Measurements from ENCODE around the gene NTM.
A peak's percentile ranks its signal among the peaks of the same experiment; 100 is the strongest.

NTM gene

GRCh38 chr11:132293586-132293985 lies 923.2 kb downstream of the NTM start:
- TF ChIP-seq CTCF (IDR thresholded peaks at IDR 0.05; ENCODE audit: borderline replicate concordance, insufficient read depth, low read depth, low read length) = no peak
- no peak overlapping the region for H3K4me3 ChIP-seq (ENCODE audit: low read depth, low read length)

DNA sequence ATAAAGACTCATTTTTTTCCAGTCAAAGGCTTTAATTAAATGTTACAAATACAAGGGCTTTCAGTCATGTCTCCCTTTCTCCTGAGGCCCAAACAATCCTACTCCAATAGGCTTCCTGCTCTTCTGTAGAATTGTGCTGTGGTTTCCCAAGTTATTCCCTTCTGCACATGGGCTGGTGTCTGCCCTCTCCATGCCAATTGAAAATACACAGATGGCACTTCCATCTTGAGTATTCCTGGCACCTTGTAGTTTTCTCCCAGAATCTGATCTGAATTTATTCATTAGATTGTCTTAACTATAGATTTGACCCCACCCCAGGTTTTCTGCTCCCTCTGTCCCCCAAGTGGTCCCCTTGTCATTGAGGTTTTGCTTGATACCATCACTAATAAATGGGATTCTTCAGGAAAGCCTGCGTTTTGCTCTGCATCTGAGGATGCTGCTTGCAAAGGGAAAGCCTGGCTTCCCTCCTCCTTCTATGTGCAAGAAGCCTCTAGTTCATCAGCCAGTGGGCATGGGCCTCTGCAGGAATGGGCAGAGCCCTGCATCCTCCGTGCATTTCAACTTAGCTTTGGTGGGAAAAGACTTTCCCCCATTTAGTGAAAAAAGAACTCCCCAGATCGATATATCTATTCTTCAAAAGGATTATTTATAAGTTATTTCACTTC lies 926.7 kb downstream of the NTM start:
- no peak for TF ChIP-seq CTCF (IDR thresholded peaks at IDR 0.05; ENCODE audit: borderline replicate concordance, insufficient read depth, low read depth, low read length)
- H3K4me3 ChIP-seq (ENCODE audit: low read depth, low read length) = no peak overlapping the region

GRCh38 chr11:132298357-132298756 lies 927.9 kb downstream of the NTM start:
- H3K4me3 ChIP-seq (ENCODE audit: low read depth, low read length) = no peak overlapping the region
- no peak for TF ChIP-seq CTCF (IDR thresholded peaks at IDR 0.05; ENCODE audit: borderline replicate concordance, insufficient read depth, low read depth, low read length)

DNA sequence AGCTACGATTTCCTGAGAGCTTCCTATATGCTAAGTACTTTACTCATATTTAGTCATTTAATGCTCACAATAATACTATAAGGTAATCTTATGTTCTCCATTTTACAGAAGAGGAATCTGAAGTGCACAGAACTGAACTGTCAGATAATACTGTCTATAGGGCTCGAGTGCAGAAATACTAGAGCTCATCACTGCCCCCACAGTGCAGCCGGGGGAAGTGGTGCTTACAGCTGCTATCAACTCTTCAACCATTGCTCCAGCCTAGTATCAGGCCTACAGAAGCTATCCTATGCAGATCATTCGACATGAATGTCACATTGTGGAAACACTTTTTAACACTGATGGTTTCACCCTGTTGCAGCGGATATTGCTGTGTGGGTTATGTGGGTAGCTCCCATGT lies 929.9 kb downstream of the NTM start:
- H3K4me3 ChIP-seq (ENCODE audit: low read depth, low read length) = no peak overlapping the region
- TF ChIP-seq CTCF (IDR thresholded peaks at IDR 0.05; ENCODE audit: borderline replicate concordance, insufficient read depth, low read depth, low read length) = peak; percentile 48; the same call in 1 of the 2 replicates

DNA sequence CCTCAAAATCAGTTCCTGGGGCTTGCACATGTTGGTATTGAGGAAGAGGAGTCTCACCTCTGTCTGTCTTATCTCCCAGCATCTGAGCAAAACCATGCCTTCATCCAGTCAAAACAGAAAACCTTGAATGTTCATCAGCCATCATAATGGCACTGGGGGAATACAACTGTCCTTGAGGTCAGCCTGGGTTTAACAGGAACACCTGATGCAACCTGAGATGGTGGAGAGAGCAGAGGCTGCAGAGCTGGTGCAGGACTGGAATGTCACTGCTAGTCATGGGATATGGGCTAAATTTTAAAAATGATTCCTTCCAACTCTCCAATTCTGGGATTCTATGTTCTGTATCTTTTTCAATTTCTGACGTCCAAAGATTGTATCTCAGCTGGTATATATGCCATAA lies 931.0 kb downstream of the NTM start:
- TF ChIP-seq CTCF (IDR thresholded peaks at IDR 0.05; ENCODE audit: borderline replicate concordance, insufficient read depth, low read depth, low read length) = no peak
- H3K4me3 ChIP-seq (ENCODE audit: low read depth, low read length) = no peak overlapping the region

GRCh38 chr11:132301900-132302299 lies 931.5 kb downstream of the NTM start:
- no peak overlapping the region for H3K4me3 ChIP-seq (ENCODE audit: low read depth, low read length)
- TF ChIP-seq CTCF (IDR thresholded peaks at IDR 0.05; ENCODE audit: borderline replicate concordance, insufficient read depth, low read depth, low read length) = no peak

- TF ChIP-seq CTCF (IDR thresholded peaks at IDR 0.05; ENCODE audit: borderline replicate concordance, insufficient read depth, low read depth, low read length) = no peak
- no peak overlapping the region for H3K4me3 ChIP-seq (ENCODE audit: low read depth, low read length)
Measured at GRCh38 chr11:132307309-132308020, 937.0 kb downstream of the NTM start.

Measured in GM12875 (cell line).